ENCODE measurements around the gene CDCA8.
"Not testable (repeated sequence)": the region's sequence is repeated elsewhere in the genome, so short reads cannot be mapped to it uniquely, and the experiment has no call there.

The CDCA8 gene

DNA sequence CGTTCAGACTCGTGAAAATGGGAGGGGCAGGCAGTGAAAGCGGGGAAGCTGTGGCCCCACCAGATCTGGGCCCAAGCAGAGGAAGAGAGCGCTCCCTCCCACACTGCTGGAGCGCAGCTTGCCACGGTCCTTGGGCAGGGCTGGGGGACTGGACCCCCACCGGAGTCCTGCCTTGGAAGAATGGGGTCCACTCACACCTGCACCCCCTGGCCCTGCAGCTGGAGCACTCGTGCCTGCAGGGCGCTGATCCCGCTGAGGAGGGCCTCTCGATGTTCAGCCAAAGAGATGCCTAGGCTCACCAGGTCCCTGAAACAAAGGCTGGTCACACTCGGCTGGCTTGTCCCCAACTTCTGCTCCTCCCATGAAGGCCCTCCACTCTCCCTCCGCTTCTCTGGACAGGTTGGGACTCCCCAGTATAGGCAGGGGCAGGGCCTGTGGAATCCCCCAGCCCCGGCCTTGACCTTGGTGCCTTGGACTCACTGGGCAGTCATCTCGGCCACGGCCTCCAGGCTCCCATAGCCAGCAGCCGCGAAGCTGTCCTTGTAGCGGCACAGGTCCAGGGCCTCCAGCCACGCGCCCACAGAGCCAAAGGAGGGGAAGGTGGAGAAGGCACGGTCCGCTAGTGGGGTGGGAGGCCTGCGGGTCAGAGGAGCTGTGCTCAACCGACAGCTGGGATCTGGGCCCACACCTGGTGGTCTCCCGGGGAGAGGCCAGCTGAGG lies 26.0 kb downstream of the CDCA8 start:
- DNase-seq (ENCODE audit: low spot score): no peak

DNA sequence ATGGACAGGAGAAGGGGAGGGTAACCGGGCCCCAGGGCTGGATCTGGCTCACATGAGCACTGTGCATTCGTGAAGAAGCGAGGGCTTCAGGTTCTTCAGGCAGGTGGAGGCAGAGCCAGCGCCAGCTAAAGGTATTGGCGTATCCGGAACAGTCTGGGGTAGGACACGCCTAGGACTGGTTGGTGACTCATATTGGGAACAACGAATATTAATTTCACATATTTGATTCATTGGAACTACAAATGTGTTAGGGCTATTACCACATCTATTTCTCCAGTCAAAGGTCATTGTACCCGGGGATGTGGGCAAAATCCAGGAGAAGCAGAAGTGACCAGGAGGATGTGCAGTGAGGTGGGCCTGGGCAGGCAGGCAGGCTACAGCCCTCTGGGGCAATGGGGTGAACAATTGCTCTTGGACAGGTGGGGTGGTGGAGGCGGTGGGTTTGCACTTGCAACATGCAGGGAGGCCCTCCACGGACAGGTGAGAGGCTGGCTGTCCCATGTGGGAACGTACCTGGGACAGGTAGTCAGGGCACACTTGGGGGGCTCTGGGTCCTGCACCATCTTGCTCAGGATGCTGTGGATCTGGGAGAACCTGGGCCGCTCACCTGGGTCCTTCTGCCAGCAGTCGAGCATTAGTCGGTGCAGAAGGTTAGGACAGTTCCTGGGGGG lies 26.7 kb downstream of the CDCA8 start:
- DNase-seq (ENCODE audit: low spot score): no peak

DNA sequence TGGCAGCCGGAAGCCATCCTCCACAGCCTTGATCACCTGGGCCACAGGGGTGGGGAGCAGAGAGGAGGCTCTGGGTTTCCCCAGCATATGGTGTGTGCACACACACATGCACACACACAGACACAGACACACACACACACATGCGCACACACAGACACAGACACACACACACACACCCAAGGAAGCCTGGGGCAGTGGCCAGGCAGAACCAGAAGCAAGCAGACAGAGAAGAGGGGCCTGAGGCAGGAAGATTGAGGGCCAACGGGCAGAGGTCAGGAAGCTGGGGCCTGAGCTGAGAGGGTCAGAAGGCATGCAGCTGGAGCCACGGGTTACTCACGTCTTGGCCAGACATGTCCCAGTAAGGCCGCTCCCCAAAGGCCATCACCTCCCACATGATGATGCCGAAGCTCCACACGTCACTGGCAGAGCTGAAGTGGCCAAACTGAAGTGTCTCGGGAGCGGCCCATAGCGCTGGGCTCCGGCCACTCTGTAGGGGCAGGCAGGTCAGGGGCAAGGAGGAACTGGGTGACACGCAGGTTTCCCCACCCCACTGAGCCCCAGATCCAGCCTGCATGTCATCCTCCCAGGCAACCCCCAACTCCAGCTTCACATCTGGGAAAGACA lies 27.4 kb downstream of the CDCA8 start:
- DNase-seq (ENCODE audit: low spot score): no peak

DNA sequence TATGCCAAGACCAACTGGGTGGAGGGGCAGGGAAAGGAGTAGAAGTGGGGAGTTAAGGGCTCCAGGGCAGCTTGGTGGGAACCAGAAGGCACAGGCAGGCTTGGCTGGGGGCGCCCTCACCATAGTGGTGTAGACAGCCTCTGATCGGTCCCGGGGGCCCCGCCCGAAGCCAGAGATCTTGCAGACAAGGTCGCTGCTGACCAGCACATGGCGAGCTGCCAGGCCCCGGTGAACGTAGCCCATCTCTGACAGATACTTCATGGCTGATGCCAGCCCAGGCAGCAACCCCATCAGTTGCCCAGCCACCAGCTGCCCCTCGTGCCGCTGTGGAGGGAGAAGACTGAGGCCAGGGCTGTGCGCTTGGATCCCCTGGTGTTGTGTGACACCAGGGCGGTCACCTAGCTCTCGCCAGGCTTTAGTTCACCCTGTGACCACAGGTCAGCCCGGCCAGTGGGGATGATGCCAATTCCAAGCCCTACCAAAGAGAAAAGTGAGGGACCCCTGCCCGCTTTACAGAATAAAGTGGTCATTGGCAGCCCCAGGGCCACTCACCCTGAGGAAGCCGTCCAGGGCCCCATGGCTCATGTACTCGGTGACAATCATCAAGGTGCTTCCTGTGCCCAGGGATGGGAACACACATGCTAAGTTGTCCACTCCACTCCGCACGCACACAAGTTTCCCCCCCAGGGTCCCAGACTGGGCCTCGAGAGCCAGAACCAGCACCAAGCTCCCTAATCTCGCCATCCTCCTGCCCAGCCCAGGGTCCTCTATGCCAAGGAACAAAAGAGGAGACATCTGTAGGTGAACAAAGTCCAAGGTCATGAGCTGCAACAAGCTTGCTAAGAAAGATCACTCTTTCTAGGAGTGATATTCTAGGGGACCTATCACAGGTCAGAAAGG lies 28.2 kb downstream of the CDCA8 start:
- no peak for DNase-seq (ENCODE audit: low spot score)

DNA sequence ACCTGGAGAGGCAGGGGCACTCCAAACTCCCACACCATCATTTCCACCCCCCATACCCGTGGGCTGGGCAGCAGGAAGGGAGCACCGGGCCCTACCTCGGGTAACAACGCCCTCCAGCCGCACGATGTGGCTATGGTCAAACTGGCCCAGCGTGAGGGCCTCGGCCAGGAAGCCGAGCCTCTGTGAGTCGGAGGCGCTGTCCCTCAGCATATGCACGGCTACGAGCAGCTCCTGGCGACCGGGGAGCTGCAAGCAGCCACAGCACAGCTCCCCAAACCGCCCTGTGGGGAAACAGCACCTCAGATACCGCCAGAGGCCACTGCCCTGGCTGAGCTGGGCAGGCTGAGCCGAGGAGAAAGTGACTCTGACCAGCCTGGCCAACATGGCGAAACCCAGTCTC lies 29.2 kb downstream of the CDCA8 start:
- no peak for DNase-seq (ENCODE audit: low spot score)

DNA sequence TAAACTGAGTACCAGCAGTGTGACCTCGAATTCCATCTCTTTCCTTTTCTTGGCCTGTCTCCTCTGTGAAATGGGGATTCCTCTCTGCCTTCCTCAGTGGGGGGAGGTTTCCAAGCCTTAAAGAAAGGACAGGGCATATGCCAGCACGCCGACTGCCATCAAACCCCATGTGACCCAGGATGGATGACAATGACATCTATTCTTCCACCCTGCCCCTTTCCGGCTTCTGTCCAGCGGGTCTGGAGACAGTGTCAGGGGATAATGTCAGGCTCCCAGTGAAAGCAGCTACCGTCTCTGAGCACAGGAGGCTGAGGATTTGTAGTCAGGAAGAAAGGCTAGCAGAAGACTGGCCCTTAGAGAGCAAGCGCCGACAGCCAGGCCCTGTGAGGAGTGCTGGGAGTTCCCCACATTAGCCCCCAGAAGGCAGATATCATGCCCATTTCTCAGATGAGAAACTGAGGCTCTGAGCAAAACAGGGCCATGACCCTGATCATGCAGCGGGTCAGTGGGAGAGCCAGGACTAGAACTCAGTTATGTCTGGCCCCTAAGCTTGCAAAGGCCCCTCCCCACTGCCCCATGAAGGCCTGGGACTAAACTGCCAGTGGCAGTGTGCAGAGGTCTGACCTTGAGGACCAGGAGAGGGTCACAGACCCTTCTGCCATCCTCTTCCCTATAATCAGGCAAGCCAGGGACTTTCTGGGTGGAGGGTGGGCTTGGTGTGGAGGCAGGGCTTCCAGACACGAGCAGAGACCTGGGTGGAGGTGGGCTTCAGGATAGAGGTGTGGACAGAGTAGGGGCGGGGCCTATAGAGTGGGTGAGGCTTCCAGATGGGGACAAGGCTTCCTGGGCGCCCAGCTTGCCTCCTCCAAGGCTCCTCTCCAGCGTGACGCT lies 30.1 kb downstream of the CDCA8 start:
- DNase-seq (ENCODE audit: low spot score): no peak

DNA sequence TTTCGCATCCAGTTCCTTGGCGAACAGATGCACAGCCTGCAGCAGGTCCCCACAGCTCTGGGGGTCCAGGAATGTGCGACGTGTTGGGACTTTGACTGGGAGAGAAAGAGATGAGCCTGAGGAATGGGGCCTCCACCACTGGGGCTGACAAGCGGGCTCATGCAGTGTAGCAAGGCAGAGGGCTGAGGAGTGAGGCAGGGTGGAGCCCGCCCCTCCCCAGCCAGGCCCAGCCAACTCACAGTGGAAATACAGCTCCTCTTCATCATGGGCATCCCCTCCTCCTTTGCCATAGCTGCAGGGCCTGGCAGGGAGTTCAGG lies 30.7 kb downstream of the CDCA8 start:
- no peak for DNase-seq (ENCODE audit: low spot score)

DNA sequence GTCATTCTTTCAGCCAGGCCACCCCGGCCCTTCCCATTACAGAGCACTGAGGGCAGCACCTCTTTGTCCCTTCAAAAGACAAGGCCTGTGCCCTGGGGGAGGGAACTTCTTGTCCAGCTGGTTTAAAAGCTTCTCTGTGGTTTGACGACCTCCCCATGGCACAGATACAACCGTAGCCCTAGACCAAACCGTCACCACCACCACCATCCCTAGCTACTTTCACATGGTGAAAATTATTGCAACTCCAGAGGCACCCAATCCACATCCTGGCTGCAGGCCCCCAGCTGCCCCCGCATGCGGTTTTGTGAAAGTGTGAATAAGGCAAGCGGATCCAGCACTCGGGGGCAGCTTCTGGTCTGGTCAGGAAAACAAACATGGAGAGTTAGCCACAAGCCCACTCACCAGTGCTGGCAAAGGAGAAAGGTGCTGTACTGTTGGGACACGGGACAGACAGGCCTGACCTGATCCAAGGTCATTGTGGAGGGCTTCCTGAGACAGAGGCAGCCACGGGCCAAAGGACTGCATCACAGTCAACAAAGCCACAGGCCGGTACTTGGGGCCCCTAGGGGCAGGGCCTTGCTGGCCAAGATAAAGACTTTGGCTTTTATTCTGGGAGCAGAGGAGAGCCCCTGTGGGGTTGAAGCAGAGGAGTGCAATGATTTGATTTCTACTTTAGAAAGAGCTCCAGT lies 31.2 kb downstream of the CDCA8 start:
- no peak for DNase-seq (ENCODE audit: low spot score)

DNA sequence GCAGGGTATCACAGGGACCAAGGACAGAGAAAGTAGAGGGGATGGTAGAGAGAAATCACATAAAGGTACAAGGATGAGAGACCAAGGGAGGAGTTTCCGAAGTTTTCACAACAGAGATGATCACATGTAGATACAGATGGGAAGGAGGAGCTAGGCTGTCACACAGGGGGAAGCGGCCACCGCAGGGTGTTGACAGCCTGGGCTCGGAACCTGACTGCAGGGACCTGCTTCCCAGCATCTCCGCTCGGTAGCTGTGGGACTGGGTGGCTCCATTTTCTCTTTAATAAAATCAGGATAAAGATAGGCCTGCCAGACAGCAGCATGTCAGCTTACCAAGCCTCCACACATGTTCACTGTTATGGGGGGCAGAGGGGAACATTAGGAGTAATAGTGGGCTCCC lies 32.3 kb downstream of the CDCA8 start:
- no peak for DNase-seq (ENCODE audit: low spot score)

DNA sequence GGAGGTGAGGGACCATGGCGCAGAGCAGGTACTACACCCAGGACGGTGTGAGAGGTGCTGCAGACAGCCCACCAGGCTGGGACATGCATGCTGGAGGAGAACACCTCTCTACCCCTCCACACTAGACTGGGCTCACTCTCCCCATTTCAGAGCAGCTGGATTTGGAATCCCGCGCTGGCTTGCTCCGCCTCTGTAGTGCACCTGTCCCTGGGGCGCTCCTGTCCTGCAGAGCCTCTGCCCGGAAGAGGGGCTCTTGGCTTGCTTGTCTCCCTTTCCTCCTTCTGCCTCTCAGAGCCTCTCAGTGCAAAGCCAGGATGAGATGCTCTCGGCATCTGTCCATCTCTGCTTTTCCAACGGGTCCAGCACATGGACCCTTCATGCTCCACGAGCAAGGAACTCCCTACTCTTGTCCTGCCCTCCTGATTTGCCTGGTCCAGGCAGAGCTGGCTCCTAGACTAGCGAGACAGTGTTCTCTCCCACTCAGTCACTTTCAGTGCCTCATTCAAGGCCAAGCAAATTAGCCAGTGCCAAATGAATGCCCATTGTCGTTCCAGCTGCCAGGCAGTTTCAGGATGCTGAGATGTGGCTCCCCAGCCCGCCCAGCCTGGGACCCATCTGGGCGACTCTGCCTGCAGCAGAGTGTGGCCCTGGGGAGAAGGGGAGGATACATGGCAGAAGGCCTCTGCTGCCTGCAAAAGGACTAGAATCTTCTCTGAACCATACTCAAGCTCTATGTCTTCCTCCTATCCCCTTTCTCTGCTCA lies 33.7 kb downstream of the CDCA8 start:
- no peak for DNase-seq (ENCODE audit: low spot score)

DNA sequence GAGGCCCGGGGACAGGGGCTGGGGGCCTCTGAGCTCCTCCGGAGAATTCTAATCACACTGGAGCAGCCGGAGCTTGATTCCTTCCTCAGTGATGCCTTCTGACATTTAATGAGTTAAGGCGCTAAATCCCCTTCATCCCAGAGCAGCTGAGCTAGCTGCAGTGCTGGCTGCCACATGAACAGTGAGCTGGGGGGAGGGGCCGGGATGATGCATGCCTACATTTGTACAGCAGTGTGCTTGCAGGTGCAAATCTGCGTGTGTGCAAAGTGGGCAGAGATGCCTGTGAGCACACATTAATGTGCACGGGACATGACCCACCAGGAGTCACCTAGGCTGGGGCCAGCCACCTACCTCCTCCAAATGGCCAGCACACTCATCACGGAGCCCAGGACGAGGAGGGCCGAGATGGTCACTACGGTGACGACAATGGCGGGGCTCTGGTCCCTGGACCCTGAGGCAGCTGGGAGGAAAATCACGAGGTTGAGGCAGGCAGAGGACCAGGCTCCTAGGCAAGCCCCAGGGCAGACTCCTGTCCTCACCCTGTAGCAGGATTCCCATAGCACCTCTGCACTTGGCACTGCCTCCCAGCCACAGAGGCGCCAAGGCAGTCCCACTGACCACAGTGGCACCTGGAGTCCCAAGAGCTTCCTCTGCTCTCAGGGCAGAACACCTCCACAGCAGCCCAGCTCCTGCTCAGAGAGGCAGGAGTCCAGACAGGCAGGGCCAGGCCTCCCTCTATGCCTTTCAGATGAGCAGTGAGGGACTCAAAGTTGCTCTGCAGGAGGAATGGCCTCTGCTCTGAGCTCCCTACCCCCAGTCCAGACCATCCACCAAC lies 34.7 kb downstream of the CDCA8 start:
- no peak for DNase-seq (ENCODE audit: low spot score)

DNA sequence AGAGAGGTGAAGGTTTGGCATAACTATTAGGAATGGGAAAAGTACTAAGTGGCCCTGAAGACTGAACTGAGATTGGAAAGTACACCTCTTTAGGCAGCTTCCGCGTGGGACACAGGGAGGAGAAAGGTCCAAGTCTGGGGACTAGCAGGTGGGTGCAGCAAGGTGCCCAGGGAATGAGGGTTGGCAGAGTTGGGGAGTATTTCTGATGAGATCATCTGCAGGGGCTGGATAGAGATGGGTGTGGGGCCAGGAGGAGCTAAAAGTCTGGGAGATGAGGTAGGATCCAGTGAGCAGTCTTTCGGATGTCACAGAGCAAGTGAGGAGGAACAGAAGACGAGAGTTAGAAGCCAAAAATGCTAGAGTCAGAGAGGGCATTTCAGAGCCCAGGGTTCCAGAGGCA lies 36.1 kb downstream of the CDCA8 start:
- no peak for DNase-seq (ENCODE audit: low spot score)

DNA sequence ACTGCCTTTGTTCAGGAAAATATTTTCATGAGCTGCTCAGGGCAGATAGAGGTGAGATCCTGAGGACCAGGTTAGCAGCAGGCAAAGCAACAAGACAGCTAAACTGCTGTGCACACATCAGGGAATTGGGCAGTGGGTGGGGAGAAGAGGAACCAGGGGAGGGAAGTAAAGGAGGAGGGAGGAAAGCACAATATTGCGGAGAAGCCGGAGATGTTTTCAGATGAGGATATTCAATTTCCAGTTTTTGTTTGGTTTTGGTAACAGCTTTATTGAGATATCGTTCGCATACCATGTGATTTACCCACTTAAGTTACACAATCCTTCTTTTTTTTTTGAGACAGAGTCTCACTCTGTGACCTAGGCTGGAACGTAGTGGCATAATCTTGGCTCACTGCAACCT lies 38.1 kb downstream of the CDCA8 start:
- DNase-seq (ENCODE audit: low spot score): no peak

DNA sequence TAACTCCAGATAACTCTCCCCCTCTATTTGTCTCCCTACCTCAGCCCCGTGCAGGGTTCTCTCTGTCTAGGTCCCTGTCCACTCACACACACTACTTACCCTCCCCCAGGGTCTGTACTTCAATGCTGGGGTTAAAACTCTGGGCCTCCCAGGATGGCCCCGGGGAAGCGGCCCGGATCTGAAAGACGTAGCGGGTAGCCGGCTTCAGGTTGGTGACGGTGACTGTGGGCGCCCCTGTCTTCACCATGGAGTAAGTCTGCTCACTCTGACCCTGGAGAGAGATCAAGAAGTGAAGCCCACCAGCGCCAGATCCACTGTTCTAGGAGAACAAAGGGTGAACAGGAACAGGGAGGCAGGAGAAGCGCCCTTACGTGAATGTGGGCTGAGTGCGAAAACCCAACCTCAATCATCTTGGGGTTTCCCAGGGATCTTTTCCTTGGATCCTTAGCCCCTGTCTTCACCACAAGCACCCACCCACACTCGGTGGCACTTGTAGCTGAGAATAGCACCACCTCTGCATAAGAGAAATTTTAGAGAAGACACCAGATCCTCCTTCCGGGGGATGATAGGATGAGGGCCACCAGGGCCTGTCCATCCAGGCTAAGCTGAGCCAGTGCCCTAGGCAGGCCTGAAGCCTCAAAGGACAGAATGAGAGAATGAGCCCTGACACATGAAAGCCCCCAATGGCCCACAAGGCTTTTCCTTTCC lies 39.1 kb downstream of the CDCA8 start:
- DNase-seq (ENCODE audit: low spot score): no peak

DNA sequence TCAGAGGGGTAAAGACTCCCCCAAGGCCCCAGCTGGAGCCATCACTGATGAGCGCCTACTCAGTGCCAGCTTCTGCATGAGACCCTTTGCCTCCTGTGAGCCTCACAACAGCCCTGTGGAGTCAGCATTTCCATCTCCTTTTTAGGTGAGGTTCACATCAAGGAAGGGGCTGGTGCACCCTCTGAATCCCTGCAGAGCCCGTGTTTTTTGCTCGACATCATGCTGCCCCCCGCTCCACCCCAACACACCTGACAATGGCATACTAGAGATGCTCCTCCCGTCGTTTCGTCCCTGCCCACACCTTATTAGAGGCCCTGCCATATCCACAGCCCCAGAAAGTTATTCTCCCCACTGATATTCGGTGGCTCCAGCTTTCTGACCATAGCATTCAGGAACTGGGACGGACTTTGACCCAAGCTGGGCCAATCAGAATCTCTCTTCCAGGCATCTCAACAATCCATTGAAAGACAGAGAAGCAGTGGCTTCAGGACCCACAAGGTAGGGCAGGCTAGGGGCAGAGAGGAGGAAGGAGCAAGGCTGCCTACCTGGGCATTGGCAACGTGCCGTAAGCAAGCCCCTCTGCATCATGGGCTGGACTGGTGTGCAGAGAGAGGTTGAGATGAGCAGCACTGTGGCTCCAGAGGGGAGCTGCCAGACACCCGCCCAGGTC lies 39.9 kb downstream of the CDCA8 start:
- no peak for DNase-seq (ENCODE audit: low spot score)

DNA sequence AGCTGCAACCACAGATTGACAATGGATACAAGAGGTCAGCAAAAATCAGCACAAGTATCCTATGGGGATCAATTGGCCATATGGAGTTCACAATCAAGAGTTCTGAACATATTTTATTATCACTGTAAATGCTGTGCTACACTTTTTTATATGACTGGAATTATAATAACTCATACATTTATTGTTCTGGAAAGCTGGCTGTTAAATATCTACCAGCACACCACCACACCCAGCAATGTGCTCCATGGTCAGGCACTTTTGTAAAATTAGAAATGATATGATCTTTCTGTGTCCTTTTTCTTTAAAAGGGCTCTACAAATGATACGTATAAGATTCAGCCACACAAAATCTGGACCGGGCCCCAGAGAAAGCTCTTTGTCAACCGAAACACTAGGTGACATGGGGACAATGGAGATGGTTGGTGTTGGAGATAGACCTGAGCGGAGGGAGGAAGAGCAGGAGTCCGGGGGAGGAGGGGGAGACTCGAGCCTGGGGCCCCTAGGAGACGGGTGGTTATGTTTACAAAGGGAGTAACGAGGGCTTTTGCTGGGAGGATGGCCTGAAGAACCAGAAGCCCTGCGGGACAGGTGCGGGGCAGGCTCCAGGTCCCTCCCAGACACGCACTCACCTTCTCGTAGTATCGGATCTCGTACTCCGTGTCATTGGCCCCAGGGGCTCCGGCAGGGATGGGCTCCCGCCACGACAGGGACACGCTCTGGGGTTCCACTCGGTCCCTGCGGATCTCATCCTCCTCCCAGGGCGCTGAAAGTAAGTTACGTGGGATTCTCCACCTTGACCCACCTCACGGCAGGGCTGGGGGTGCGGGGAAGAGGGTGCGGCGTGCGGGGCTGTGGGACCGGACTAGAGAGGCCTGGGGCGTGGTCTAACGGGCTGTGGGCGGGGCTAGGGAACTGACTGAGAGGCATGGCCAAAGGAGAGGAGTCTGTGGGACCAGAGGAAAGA lies 42.6 kb downstream of the CDCA8 start:
- no peak for DNase-seq (ENCODE audit: low spot score)

DNA sequence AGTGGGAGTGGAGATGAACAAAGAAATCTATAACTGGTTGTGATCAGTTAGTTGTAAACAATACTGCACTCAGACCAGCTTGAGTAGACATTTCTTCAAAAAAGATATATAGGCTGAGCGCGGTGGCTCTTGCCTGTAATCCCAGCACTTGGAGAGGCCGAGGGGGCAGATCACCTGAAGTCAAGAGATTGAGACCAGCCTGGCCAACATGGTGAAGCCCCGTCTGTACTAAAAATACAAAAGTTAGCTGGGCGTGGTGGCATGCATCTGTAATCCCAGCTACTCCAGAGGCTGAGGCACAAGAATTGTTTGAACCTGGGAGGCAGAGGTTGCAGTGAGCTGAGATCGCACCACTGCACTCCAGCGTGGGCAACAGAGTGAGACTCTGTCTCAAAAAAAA lies 45.7 kb downstream of the CDCA8 start:
- DNase-seq (ENCODE audit: low spot score): not testable (repeated sequence)
